Glutamatergic neuron (in vitro differentiated cells): ENCODE results near the gene THBS2. TPM values are rescaled to one million over a fixed set of nuclear protein-coding genes. Genes with fewer than 3 reads are reported as not detected.

Source experiments
- DNase-seq: peaks from one replicate; pipeline ENCODE4 v3.0.0; 2022
- H3K27ac Mint-ChIP-seq: one replicate; pipeline ENCODE4 v1.8.0; 2020; ENCODE audit warnings: mild to moderate bottlenecking, mixed read lengths, inconsistent platforms; ENCODE audit not compliant: unreplicated experiment
- H3K27me3 Mint-ChIP-seq: one replicate; pipeline ENCODE4 v1.8.0; 2020; ENCODE audit warnings: mild to moderate bottlenecking, moderate library complexity, mixed read lengths, inconsistent platforms; ENCODE audit not compliant: unreplicated experiment
- H3K36me3 Mint-ChIP-seq: one replicate; pipeline ENCODE4 v1.8.0; 2020; ENCODE audit warnings: mild to moderate bottlenecking, mixed read lengths, inconsistent platforms; ENCODE audit not compliant: unreplicated experiment
- H3K4me1 Mint-ChIP-seq: one replicate; pipeline ENCODE4 v1.8.0; 2020; ENCODE audit warnings: mild to moderate bottlenecking, low read depth, mixed read lengths, inconsistent platforms; ENCODE audit not compliant: unreplicated experiment
- H3K4me3 Mint-ChIP-seq: one replicate; pipeline ENCODE4 v1.8.0; 2020; ENCODE audit warnings: mild to moderate bottlenecking, mixed read lengths, inconsistent platforms; ENCODE audit not compliant: unreplicated experiment
- H3K9me3 Mint-ChIP-seq: one replicate; pipeline ENCODE4 v1.8.0; 2020; ENCODE audit warnings: mild to moderate bottlenecking, moderate library complexity, mixed read lengths, inconsistent platforms; ENCODE audit not compliant: unreplicated experiment
- total RNA-seq: library from RNA; stranded (reverse); fragmentation: NEBNext Ultra II Directional; extraction: Animal tissue kit (Norgen Biotek cat#: 25700); gene quantifications from one replicate; pipeline ENCODE4 v1.2.1, GENCODE V29; 2021; ENCODE audit not compliant: unreplicated experiment
- TF ChIP-seq, protein P1 (sequence below): fragments of 200-600 bp; sonication (generic); IDR thresholded peaks from one replicate; pipeline ENCODE4 v1.5.0; 2021; ENCODE audit not compliant: partially characterized antibody, unreplicated experiment

Gene THBS2
- total RNA-seq, 1 donor from 2014 or later = 3.1 TPM

DNA sequence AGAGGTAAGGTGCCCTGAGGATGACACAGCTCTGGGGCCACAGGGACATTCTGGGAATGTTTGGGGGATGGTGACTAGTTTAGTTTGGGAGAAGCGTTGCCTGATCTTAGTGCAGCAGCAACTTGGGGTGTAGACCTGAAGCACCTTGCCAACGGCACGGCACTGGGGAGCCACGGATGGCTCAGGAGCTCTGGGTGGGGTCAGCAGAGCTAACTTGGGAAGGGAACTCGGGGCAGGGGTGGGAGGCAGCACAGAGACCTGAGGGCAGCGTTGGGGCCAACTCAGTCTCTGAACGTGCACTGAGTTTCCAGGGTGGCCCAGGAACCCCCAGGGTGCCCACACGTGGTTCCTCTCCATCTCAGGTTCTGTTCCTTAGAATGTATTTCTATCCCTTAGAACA lies 14.9 kb downstream of the THBS2 start:
- Mint-ChIP-seq H3K4me1 (no peaks in the 10 kb centered on the region), H3K27me3 (peaks cover 6% of the 10 kb centered on the region), H3K36me3 (peaks cover 8% of the 10 kb centered on the region), H3K9me3 (peaks cover 12% of the 10 kb centered on the region), H3K27ac (no peak overlapping the region), H3K4me3 (no peak overlapping the region)
- DNase-seq = no peak
- TF ChIP-seq, protein P1, sequence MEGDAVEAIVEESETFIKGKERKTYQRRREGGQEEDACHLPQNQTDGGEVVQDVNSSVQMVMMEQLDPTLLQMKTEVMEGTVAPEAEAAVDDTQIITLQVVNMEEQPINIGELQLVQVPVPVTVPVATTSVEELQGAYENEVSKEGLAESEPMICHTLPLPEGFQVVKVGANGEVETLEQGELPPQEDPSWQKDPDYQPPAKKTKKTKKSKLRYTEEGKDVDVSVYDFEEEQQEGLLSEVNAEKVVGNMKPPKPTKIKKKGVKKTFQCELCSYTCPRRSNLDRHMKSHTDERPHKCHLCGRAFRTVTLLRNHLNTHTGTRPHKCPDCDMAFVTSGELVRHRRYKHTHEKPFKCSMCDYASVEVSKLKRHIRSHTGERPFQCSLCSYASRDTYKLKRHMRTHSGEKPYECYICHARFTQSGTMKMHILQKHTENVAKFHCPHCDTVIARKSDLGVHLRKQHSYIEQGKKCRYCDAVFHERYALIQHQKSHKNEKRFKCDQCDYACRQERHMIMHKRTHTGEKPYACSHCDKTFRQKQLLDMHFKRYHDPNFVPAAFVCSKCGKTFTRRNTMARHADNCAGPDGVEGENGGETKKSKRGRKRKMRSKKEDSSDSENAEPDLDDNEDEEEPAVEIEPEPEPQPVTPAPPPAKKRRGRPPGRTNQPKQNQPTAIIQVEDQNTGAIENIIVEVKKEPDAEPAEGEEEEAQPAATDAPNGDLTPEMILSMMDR = no peak

DNA sequence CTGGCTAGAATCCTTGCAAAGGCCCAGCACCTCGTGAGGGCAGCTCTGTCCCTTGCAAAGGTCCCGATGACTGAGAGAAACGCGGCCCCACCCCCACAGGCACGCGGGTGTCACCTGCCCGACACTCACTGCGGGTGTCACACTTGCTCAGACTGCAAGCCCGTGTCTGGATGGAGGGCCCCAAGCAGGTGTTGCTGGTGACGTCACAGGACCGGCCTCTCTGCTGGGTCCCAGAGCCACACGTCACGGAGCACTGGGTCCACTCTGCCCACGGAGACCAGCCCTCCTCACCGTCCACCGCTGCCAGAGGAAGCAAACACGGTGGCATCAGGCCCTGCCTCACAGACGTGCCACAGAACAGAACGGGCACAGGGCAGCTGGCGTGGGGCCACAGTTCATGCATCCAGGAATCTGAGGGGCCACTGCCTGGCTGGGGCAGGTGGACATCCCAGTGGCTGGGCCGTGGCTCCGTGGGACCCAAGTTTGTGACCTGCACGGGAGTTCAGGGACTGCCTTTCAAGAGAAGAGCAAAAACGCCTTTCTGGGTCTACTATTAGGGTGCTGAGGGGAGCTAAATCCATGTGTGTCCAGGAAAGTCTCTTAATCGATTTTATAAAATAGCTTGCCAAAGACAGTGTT lies 16.0 kb downstream of the THBS2 start:
- Mint-ChIP-seq H3K36me3 (peaks cover 16% of the 10 kb centered on the region), H3K4me1 (no peaks in the 10 kb centered on the region), H3K27ac (no peak overlapping the region), H3K4me3 (no peak overlapping the region), H3K9me3 (peaks cover 12% of the 10 kb centered on the region), H3K27me3 (peaks cover 11% of the 10 kb centered on the region)
- no peak for DNase-seq
- TF ChIP-seq, protein P1 = no peak

- H3K4me1 Mint-ChIP-seq = no peaks in the 10 kb centered on the region
- H3K27ac Mint-ChIP-seq = no peak overlapping the region
- no peak for DNase-seq
- peaks cover 16% of the 10 kb centered on the region for H3K36me3 Mint-ChIP-seq
- TF ChIP-seq, protein P1 = no peak
- H3K27me3 Mint-ChIP-seq = peaks cover 11% of the 10 kb centered on the region
- H3K4me3 Mint-ChIP-seq = no peak overlapping the region
- H3K9me3 Mint-ChIP-seq = peaks cover 12% of the 10 kb centered on the region
Measured at GRCh38 chr6:169236988-169237387, 16.7 kb downstream of the THBS2 start.

DNA sequence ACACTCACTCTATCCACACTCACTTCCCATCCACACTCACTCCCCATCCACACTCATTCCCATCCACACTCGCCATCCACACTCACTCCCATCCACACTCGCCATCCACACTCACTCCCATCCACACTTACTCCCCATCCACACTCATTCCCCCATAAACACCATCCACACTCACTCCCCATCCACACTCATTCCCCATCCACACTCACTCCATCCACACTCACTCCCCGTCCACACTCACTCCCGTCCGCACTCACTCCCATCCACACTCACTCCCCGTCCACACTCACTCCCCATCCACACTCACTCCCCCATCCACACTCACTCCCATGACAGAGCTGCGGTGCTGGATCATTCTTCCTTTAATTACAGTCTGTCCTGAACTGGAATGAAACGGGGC lies 17.1 kb downstream of the THBS2 start:
- Mint-ChIP-seq H3K36me3 (peaks cover 16% of the 10 kb centered on the region), H3K27ac (no peak overlapping the region), H3K4me1 (no peaks in the 10 kb centered on the region), H3K4me3 (no peak overlapping the region), H3K27me3 (peaks cover 11% of the 10 kb centered on the region), H3K9me3 (peaks cover 12% of the 10 kb centered on the region)
- DNase-seq = no peak
- TF ChIP-seq, protein P1 = no peak

DNA sequence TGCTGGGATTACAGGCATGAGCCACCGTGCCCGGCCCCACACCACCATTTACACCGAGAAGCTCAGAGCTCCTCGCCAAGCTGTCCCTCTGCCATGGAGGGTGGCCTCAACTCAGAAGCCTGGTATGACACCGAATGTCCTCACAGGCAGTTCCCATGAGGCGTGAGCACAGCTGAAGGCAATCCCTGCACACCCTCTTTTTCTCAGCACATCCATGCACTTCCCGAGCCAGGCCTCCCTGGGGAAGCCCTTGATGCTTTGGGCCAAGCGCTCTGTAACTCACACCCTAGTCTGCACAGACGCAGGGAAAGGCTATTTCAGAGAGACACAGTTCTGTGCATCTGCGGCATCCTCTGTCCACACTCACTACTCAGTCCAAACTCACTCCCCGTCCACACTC lies 18.4 kb downstream of the THBS2 start:
- Mint-ChIP-seq H3K4me3 (peak overlapping the region; percentile 36), H3K36me3 (peaks cover 16% of the 10 kb centered on the region), H3K9me3 (peaks cover 10% of the 10 kb centered on the region), H3K27ac (no peak overlapping the region), H3K4me1 (no peaks in the 10 kb centered on the region), H3K27me3 (peaks cover 12% of the 10 kb centered on the region)
- TF ChIP-seq, protein P1 = no peak
- no peak for DNase-seq
